ENCODE measurements around the gene XKR7.
"Not testable (repeated sequence)": the region's sequence is repeated elsewhere in the genome, so short reads cannot be mapped to it uniquely, and the experiment has no call there.

XKR7 gene, protein sequence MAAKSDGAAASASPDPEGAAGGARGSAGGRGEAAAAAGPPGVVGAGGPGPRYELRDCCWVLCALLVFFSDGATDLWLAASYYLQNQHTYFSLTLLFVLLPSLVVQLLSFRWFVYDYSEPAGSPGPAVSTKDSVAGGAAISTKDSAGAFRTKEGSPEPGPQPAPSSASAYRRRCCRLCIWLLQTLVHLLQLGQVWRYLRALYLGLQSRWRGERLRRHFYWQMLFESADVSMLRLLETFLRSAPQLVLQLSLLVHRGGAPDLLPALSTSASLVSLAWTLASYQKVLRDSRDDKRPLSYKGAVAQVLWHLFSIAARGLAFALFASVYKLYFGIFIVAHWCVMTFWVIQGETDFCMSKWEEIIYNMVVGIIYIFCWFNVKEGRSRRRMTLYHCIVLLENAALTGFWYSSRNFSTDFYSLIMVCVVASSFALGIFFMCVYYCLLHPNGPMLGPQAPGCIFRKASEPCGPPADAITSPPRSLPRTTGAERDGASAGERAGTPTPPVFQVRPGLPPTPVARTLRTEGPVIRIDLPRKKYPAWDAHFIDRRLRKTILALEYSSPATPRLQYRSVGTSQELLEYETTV

GRCh38 chr20:31967830-31968249 is at the start of gene XKR7:
XKR7 (plus strand) TSS chr20:31968151; CDS start chr20:31968176, 25 bp downstream.
- DNase-seq (ENCODE audit: low read depth in 2 of 2) = peak in 1 of 2 donors; percentile 16

GRCh38 chr20:31918466-31919105 is 49.4 kb upstream of the XKR7 start:
- DNase-seq (ENCODE audit: low read depth in 2 of 2) = no peak

DNA sequence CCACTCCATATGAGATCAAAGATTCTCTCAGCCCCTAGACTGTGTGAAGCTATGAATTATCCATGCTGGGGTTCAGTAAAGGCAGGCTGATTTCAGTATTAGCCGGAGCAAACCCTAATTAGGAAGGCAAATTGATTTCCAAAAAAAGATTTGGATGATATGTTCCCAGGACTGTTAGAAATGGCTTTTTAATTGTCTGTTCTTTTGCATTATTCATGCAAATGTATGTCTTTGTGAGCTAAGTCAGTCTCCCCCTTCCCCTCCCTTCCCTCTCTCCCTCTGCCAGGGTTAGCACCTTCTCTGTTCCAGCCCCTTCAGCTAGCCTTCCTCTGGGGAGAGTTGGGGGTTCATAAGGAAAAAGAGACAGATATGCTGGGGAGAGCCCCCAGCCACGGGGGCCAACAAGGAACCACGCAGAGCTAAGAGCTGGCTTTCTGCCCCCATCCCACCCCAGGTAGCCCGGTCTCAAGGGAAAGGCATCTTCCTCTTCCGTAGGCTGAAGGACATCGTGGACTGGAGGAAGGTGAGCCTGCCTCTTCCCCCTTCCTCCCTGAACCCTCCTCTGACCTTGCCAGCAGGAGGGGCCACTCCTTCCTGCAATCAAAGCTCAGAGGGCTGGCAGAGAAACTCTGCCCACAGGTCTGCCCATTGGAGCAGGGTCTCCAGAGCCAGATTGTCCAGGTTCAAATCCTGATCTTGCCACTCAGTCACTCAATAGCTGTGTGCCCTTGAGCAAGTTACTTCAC is 48.4 kb upstream of the XKR7 start:
- DNase-seq (ENCODE audit: low read depth in 2 of 2) = no peak

DNA sequence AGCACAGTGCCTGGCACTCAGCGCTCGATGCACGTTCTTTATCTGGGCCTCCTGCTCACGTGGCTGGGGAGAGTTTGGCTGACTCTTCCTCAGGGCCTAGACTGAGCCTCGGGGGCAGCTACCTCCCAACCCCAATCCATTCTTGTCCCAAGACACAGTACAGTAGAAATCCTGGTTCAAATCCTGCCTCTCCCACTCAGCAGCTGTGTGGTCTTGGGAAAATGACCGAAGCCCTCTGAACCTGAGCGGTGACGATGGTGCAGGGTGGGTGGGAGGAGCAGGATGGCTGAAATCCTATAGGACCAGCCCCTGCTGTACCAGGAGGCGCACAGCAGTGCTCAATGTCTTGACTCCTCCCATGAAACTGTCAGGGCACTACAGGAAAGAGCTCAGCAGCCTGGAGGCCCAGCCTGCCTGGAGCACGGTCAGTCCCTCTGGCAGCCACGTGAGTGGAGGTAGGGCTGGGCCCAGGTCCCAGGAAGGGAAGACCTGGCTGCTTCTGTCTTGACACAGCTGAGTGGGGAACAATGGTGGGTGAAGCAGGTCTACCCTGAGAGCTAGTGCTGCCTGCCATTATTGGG is 47.6 kb upstream of the XKR7 start:
- no peak for DNase-seq (ENCODE audit: low read depth in 2 of 2)

- not testable (repeated sequence) for DNase-seq (ENCODE audit: low read depth in 2 of 2)
These were observed 46.5 kb upstream of the XKR7 start for GRCh38 chr20:31921480-31921879.

DNA sequence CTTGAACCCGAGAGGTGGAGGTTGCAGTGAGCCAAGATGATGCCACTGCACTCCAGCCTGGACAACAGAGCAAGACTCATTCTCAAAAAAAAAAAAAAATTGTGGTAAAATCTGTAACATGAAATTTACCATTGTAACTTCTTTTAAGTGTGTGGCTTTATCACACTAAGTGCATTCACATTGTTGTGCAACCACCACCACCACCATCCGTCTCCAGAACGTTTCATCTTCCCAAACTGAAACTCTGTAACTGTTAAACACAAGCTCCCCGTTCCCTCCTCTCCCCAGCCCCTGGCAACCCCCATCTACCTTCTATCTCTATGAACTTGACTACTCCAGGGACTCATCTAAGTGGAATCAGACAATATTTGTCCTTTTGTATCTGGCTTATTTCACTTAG is 45.8 kb upstream of the XKR7 start:
- DNase-seq (ENCODE audit: low read depth in 2 of 2) = no peak

GRCh38 chr20:31922588-31922987 is 45.4 kb upstream of the XKR7 start:
- no peak for DNase-seq (ENCODE audit: low read depth in 2 of 2)

DNA sequence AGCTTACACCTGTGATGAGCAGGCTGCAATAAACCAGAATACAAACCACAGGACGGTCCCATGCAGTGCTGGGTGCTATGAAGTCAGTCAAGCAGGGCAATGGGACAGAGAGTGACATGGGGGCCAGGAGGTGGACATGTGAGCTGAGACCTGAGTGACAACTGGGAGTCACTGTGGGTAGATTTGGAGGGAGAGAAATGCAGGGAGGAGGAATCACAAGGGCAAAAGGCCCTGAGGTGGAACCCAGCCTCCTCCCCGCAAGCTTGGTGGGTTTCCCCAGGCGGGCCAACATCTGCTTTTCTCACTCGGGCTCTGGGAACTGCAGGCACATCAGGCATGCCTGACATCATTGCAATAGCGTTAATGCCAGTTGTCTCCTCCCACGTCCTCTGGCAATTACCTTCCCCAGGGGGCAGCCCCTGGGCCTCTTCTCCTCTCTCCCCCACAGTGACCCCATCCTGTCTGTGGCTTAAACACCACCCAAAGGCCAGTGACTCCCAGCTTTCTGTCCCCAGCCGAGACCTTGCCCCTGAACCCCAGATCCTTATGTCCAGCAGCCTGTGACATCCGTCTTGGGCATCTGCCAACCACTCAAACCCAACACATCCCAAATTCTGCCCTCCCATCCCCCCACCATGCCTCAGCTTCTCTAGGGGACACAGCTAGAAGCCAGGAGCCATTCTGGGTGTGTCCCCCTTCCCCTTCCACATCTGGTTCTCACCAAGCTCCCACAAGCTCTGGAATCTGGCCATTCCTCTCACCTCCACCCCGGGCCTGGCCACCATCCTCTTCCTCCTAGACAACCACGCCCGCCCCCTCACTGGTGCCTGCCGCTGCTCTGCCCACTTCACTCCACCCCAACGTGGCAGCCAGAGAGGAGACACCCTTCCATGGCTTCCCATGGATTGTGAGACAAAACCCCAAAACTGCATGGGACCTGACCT is 44.3 kb upstream of the XKR7 start:
- no peak for DNase-seq (ENCODE audit: low read depth in 2 of 2)

GRCh38 chr20:31924561-31924960 is 43.4 kb upstream of the XKR7 start:
- DNase-seq (ENCODE audit: low read depth in 2 of 2) = no peak

DNA sequence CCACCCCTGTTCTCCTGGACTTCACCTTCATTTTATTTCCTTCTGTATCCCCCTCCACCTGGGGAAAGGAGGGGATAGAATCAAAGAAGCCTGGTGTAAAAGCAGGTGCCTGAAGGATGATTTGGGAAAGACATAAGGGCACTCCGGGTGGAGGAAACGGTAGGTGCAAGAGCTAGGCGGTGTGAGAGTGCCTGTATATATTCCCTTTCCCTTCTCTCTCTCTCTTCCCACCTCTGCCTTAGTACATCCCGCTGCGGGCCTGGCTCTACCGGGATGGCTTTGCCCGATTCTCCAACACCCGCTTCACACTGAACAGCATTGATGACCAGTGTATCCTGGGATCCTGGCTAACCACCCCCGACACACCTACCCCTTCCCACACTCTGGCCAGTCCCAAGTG is 42.3 kb upstream of the XKR7 start:
- DNase-seq (ENCODE audit: low read depth in 2 of 2) = no peak

- no peak for DNase-seq (ENCODE audit: low read depth in 2 of 2)
These were observed 41.5 kb upstream of the XKR7 start for GRCh38 chr20:31926493-31926892.

- no peak for DNase-seq (ENCODE audit: low read depth in 2 of 2)
These were observed 40.3 kb upstream of the XKR7 start for GRCh38 chr20:31927627-31928159.

DNA sequence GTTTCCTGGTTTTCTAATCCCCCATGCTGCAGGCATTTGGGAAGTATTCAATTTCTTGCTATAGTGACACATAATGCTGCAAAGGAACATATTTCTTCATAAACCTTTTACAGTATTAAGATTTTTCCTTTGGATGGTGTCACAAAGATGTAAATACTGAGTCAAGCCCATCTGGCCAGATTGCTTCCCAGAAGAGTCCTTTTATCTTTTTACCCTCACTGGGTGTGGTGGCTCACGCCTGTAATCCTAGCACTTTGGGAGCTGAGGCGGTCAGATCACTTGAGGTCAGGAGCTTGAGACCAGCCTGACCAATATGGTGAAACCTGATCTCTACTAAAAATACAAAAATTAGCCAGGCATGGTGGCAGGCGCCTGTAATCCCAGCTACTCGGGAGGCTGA is 38.3 kb upstream of the XKR7 start:
- DNase-seq (ENCODE audit: low read depth in 2 of 2) = not testable (repeated sequence)

DNA sequence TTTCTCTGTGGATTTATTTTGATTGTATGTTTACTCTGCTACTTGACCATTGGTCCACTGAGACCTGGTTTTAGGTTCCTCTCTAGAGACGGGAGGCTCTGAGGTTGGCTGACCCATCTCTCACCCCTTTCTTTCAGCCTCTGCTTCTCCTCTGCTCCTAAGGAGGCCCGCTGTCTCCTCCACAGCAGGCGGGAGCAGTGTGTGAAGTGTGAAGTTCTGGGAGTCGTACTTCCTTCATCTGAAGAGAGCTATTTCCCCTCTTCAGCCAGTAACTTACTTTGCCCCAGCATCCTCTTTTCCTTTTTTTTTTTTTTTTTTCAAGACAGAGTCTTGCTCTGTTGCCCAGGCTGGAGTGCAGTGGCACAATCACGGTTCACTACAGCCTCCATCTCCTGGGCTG is 37.2 kb upstream of the XKR7 start:
- no peak for DNase-seq (ENCODE audit: low read depth in 2 of 2)

GRCh38 chr20:31933698-31934097 is 34.3 kb upstream of the XKR7 start:
- no peak for DNase-seq (ENCODE audit: low read depth in 2 of 2)

DNA sequence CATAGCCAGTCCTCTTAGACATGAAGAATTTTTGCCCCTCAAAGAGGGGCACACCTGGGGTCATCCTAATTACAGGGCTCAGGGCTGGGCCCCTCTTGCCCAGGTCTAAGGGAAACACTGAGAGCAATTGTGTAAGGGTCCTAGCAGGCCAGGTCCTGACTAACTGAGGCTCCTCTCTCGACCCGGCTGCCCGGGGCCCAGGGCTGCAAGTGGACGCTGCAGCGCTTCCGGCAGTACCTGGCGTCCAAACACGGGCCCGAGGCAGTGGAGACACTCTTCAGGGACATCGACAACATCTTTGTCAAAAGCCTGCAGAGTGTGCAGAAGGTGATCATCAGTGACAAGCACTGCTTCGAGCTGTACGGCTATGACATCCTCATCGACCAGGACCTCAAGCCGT is 33.5 kb upstream of the XKR7 start:
- DNase-seq (ENCODE audit: low read depth in 2 of 2) = no peak

GRCh38 chr20:31934968-31935764 is 32.8 kb upstream of the XKR7 start:
- DNase-seq (ENCODE audit: low read depth in 2 of 2) = no peak

DNA sequence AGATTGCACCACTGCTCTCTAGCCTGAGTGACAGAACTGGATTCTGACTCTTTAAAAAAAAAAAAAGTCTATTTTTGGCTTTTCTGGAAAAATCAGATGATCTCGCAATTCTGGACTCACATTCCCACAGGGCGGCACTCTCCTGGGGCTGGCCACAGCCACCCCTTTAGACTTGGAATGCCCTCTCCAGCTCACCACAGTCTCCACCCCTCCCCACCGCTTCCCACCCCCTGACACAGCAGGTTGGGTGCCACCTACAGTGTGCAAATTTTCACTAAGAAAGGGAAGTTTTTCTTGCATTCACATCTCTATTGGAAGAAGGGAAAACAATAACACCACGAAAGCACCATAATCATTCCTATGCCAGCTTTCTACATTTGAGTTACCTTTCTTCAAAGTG is 31.5 kb upstream of the XKR7 start:
- no peak for DNase-seq (ENCODE audit: low read depth in 2 of 2)

GRCh38 chr20:31937820-31938219 is 30.1 kb upstream of the XKR7 start:
- DNase-seq (ENCODE audit: low read depth in 2 of 2) = no peak

GRCh38 chr20:31939661-31940060 is 28.3 kb upstream of the XKR7 start:
- no peak for DNase-seq (ENCODE audit: low read depth in 2 of 2)

Data from stimulated activated CD8-positive, alpha-beta memory T cell treated with anti-CD3 and anti-CD28 coated beads, Interleukin-7, amount 100 ng/mL, for 4 hours (primary cell).